ENCODE results near the gene SLC38A6.

GRCh38 chr14:61077951-61078720 lies 97.1 kb downstream of the SLC38A6 start:
- no peak for TF ChIP-seq CTCF (conservative IDR thresholded peaks at IDR 0.05; ENCODE audit: low read depth, low read length)
- TF ChIP-seq EZH2 (IDR thresholded peaks at IDR 0.05; ENCODE audit: borderline replicate concordance, low read depth, low read length, poor library complexity, severe bottlenecking), result no peak

Data from A673 (cell line).